Loucy (cell line): ENCODE measurements around the gene TLE2.

Experiments
- CTCF ChIP-seq: fragments of 200-600 bp; sonication (generic); conservative IDR thresholded peaks from 2 replicates; pipeline ENCODE4 v1.5.1; 2014; ENCODE audit warnings: mild to moderate bottlenecking, antibody characterized with exemption, low read length
- EZH2phosphoT487 ChIP-seq: fragments of 200-600 bp; IDR thresholded peaks from 2 replicates; pipeline ENCODE4 v1.6.1; 2018; ENCODE audit warnings: antibody characterized with exemption, mild to moderate bottlenecking, moderate library complexity, borderline replicate concordance

GRCh38 chr19:3054265-3054971 is 25.3 kb upstream of the TLE2 start:
- TF ChIP-seq CTCF (no peak), EZH2phosphoT487 (no peak)
